GM19463 (cell line): ENCODE measurements around the gene SPNS3.

Source experiments
- ATAC-seq: cut with Tn5 transposase; IDR thresholded peaks from one replicate; pipeline ENCODE4 v1.9.1; 2021; ENCODE audit warnings: mild to moderate bottlenecking, moderate library complexity; ENCODE audit not compliant: unreplicated experiment

Gene SPNS3

GRCh38 chr17:4485676-4486646 is 52.2 kb downstream of the SPNS3 start:
- no peak for ATAC-seq

- ATAC-seq: no peak
Observed at GRCh38 chr17:4487296-4487695, 53.6 kb downstream of the SPNS3 start.

DNA sequence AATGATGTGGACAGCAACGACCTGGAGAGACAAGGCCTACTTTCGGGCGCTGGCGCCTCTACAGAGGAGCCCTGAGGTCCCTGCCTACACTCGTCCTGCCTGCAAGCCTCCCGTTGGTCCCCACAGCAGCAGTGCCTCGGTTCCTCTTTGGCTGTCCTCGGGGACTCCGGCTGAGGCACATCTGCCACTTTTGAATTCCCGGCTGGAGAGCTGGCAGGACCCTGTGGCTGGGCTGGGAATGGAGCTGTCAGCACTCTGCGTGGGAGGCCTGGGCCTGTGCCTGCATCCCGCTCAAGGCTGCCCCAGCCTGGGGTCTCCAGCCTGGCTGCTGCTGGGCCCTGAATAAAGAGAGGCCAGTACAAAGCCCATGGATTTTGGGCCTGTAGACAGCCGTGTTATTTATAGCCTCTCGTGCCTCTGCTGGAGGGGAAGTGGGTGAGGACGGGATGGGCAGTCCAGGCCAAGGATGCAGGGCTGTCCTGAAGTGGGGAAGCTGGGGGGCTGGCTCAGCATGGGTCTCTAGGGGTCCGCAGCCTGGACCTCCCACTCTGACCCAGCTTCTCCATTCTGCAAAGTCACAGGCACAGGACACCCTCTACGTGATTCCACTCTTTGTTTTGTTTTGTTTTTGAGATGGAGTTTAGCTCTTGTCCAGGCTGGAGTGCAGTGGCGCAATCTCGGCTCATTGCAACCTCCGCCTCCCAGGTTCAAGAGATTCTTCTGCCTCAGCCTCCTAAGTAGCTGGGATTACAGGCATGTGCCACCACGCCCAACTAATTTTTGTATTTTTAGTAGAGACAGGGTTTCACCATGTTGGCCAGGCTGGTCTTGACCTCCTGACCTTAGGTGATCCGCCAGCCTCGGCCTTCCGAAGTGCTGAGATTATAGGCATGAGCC is 54.3 kb downstream of the SPNS3 start:
- no peak for ATAC-seq

DNA sequence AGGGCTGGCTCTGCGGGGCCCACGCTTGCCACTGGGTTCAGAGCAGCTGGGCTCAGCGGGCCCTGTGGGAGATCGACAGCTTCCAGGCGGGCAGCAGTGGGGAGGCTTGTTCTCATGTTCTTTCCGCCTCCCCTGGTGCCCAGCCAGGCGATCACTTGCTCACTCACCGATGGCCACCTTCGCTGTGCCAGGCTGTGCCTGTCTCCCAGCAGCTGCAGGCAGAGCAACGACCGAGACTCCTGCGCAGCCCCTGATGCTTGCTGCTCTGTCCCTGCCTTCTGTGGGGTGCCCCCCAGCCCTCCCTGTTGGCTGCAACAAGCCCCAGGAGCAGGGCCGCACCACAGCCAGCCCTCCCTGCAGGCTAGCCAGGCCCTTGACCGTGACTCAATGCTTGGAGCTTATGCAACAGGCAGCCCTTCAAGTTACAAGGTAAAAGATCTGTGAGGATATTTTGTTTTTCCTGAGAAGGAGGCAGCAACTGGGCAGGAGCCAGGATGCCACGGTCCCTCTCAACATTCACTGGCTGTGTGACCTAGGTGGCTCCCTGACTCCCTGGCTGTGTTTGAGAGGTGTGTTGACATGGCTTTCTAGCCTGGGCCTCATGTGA is 55.4 kb downstream of the SPNS3 start:
- ATAC-seq: no peak

DNA sequence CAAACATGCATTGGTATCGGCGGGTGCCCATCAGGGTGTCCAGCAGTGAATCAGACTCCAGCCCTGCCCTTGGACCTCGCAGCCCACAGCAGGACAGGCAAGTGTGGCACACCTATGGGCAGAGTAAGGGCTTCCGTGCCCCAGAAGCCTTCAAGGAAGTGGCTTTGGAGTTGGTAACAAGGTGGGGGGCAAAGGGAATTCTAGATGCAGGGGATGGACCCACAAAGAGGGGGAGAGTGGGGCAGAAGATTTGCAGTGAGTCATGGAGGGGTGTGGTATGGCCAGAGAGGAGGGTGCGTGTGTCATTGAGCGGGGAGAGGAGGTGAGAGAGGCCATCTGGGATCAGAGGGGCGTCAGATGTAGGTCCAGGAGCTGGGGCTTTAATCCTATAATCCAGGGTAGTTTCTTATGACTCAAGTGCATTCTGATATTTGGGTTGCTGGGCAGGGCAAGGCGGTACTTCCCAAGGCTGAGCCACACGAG is 56.4 kb downstream of the SPNS3 start:
- ATAC-seq: no peak

GRCh38 chr17:4490637-4491061 is 56.9 kb downstream of the SPNS3 start:
- ATAC-seq: no peak

DNA sequence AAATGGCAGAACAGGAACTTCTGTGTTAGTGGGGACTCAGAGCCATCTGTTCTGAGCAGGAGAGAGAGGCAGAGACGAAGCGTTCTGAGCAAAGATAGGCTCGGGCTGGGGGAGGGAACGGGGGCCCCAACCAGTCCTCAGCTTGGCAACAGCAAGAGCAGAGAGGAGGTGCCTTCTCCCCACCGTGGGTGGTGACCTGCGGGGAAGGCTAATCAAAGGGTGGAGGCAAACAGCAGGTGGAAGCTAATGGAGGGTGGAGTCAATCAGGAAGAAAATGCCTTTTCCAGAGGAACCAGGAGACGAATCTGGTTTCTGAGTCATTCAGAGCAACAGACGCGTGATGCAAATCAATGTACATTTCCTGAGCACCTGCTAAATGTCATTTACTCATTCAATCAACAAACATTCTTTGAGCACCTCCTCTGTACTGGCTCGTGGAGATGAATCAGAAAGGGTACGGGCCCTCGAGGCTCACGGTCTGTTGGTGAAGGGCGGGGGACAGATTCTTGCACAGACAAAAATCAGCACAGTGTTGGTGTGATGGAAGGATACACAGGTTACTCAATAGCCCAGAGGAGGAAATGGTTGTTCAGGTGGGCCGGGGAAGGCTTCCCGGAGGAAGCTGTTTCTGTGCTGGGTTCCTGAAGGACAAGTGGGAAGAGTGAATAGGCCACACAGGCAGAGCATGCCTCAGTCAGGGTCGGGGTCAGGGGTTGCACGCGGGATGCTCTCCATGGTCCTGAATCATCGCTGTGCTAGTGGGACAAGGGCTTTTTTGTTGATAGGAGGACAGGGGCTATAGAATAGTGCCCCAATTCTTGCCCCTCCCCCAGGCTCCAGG is 59.2 kb downstream of the SPNS3 start:
- no peak for ATAC-seq

- ATAC-seq: no peak
Observed at GRCh38 chr17:4497101-4497824, 63.5 kb downstream of the SPNS3 start.

DNA sequence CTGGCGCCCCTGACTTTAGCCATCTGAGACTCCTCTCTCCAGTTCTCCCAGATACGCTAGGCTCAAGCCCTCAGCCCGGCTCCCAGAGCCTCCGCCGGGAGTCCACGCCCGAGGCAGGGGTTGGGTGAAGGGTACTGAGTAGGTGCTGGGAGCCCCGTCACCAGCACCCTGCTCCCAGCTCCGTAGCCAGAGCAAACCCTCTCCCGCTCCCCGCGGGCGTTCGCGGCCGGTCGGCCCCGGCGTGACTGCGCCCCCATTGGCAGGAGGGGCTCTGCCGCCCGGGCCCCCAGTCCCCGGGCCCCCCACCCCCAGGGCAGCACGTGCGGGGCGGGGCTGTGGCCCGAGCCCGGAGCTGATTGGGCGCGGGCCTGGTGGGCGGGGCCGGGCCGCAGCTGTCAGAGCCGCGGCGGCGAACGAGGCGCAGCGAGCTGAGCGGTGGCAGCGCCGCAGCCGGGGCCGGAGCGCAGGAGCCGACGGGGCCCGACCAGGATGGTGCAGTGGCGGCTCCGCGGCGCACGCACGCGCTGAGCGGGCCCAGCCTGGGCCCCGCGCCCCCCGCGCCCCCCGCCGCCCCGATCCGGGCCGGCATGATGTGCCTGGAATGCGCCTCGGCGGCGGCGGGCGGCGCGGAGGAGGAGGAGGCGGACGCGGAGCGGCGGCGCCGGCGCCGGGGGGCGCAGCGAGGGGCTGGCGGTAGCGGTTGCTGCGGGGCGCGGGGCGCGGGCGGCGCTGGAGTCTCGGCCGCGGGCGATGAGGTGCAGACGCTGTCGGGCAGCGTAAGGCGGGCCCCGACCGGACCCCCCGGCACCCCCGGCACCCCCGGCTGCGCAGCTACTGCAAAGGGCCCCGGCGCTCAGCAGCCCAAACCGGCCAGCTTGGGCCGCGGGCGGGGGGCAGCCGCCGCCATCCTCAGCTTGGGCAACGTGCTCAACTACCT is 65.0 kb downstream of the SPNS3 start, which contains the start of gene SPNS2:
Gene SPNS2 (plus strand): TSS at position 421 of the 937 bp plus-strand sequence. CDS start 167 bp downstream, at position 588.
- ATAC-seq: no peak

- no peak for ATAC-seq
Observed at GRCh38 chr17:4499431-4500190, 65.9 kb downstream of the SPNS3 start.

DNA sequence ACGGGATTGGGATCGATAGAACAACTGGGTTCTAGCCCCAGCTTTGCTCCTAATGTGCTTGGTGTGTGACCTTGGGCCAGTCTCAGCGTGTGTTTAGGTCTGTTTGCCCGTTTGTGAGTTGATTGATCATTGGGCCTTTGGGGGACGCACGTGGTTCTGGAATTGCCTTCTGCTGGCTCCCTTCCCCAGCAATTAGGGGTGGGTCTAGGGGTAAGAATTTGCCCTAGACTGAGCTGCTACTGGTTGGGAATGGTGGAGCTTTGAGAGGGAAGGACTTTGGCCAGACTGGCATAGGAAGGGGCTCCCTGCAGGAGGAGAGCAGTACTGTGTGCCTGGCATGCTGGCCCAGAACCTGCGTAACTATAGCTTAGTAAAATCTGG is 66.4 kb downstream of the SPNS3 start:
- ATAC-seq: no peak

DNA sequence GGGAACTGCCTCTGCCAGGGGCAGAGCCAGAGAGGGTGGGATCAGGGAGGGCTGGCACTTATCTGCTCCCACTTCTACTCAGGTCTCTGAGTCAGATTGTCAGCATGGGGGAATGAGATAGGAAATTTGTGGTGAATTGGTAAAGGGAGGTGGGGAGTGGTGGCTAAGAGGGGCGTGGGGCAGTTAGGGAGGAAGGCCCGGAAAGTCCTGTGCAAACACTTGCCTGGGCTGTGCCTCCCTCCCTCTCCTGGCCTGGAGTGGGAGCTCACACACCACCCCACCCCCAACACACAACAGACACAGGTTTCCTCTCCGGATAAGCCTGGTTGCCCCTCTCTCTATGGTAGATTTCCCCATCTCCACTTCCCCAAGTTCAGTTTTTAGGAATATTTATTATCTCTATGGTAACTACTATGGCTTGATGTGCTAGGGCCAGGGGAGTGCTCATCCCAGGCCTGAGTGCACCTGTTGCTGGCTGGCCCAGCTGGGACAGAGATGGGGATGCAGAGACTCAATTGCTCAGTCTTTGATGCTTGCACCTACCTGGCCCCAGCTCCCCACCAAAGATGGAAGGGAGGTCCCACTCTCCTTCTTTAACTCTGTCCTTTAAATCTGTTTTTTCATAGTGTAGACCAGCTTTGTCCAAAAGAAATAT is 67.7 kb downstream of the SPNS3 start:
- no peak for ATAC-seq

GRCh38 chr17:4502466-4503154 is 68.9 kb downstream of the SPNS3 start:
- no peak for ATAC-seq

GRCh38 chr17:4503283-4504025 is 69.7 kb downstream of the SPNS3 start:
- no peak for ATAC-seq

- ATAC-seq: no peak
Observed at GRCh38 chr17:4504188-4504587, 70.4 kb downstream of the SPNS3 start.

DNA sequence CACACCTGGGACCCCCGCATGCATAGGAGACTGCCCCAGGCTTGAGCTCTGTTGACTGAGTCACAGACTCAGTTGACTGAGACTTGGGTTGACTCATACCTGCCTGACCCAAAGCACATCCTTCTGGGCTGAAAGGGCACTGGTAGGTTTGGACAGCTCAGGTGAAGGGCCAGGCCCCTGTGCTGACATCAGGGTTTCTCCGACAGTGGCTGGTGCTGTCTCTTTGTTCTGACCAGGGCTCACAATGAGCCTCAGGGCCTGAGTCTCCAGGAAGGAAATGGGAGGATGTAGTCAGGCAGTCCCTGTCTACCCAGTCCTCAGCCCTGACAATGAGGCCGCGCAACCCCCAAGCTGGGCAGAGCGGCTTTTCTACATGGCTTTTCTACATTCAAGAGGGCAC is 71.4 kb downstream of the SPNS3 start:
- no peak for ATAC-seq
